GM21717 (cell line): ENCODE results near the gene TTC28.

Experiments
- ATAC-seq: cut with Tn5 transposase; IDR thresholded peaks from one replicate; pipeline ENCODE4 v1.9.1; 2021; ENCODE audit warnings: mild to moderate bottlenecking, moderate library complexity; ENCODE audit not compliant: unreplicated experiment

The TTC28 gene

GRCh38 chr22:27982106-27982505, 697.5 kb downstream of the TTC28 start:
- ATAC-seq = no peak

- no peak for ATAC-seq
Observed at GRCh38 chr22:27980424-27981148, 699.1 kb downstream of the TTC28 start.

GRCh38 chr22:27978802-27979201, 700.8 kb downstream of the TTC28 start:
- no peak for ATAC-seq

GRCh38 chr22:27978317-27978716, 701.3 kb downstream of the TTC28 start:
- no peak for ATAC-seq

GRCh38 chr22:27976586-27976985, 703.1 kb downstream of the TTC28 start:
- ATAC-seq = no peak

- no peak for ATAC-seq
Observed at GRCh38 chr22:27975381-27976013, 704.1 kb downstream of the TTC28 start.

- ATAC-seq = no peak
Observed at GRCh38 chr22:27973846-27974245, 705.8 kb downstream of the TTC28 start.

- ATAC-seq = no peak
Observed at GRCh38 chr22:27972732-27973698, 706.6 kb downstream of the TTC28 start.

GRCh38 chr22:27971926-27972325, 707.7 kb downstream of the TTC28 start:
- no peak for ATAC-seq

GRCh38 chr22:27970596-27971220, 708.9 kb downstream of the TTC28 start:
- ATAC-seq = no peak

GRCh38 chr22:27966168-27967064, 713.2 kb downstream of the TTC28 start:
- no peak for ATAC-seq

GRCh38 chr22:27962268-27963044, 717.2 kb downstream of the TTC28 start:
- no peak for ATAC-seq

- ATAC-seq = no peak
Observed at GRCh38 chr22:27961680-27962079, 718.0 kb downstream of the TTC28 start.

- no peak for ATAC-seq
Observed at GRCh38 chr22:27961182-27961581, 718.5 kb downstream of the TTC28 start.

GRCh38 chr22:27959335-27960090, 720.1 kb downstream of the TTC28 start:
- no peak for ATAC-seq

- no peak for ATAC-seq
Observed at GRCh38 chr22:27952779-27953178, 726.9 kb downstream of the TTC28 start.

- no peak for ATAC-seq
Observed at GRCh38 chr22:27952091-27952490, 727.5 kb downstream of the TTC28 start.

GRCh38 chr22:27949421-27949820, 730.2 kb downstream of the TTC28 start:
- ATAC-seq = no peak

- ATAC-seq = no peak
Observed at GRCh38 chr22:27948569-27948968, 731.1 kb downstream of the TTC28 start.
